HepG2 (cell line): ENCODE measurements around the gene NDUFS7. TPM values are rescaled to one million over a fixed set of nuclear protein-coding genes. Genes with fewer than 3 reads are reported as not detected.
A peak's percentile ranks its signal among the peaks of the same experiment; 100 is the strongest.

Experiments
- ATM ChIP-seq: fragments of 450-650 bp; IDR thresholded peaks from 2 replicates; pipeline ENCODE4 v1.7.1; 2017; ENCODE audit warnings: mild to moderate bottlenecking, borderline replicate concordance
- CTCF ChIP-seq: sonication (generic); formaldehyde crosslinking; IDR thresholded peaks from 2 replicates; pipeline ENCODE4 v1.5.0; 2020; ENCODE audit warnings: mild to moderate bottlenecking, missing genetic modification reagents, moderate library complexity
- FOXC1 ChIP-seq: sonication (generic); formaldehyde crosslinking; IDR thresholded peaks from 2 replicates; pipeline ENCODE4 v1.8.0; 2022; ENCODE audit warnings: mild to moderate bottlenecking, missing genetic modification reagents, borderline replicate concordance
- FOXO1 ChIP-seq: sonication (generic); formaldehyde crosslinking; IDR thresholded peaks from 2 replicates; pipeline ENCODE4 v1.4.0; 2020; ENCODE audit warnings: missing genetic modification reagents
- HOXA7 ChIP-seq: sonication (generic); formaldehyde crosslinking; IDR thresholded peaks from 2 replicates; pipeline ENCODE4 v1.8.1; 2022; ENCODE audit warnings: mild to moderate bottlenecking, missing genetic modification reagents, moderate library complexity
- JARID2 ChIP-seq: sonication (generic); formaldehyde crosslinking; IDR thresholded peaks from 2 replicates; pipeline ENCODE4 v1.8.1; 2023; ENCODE audit warnings: missing genetic modification reagents, inconsistent platforms; ENCODE audit not compliant: insufficient replicate concordance
- MTF2 ChIP-seq: sonication (generic); formaldehyde crosslinking; IDR thresholded peaks from 2 replicates; pipeline ENCODE4 v1.5.0; 2020; ENCODE audit warnings: missing genetic modification reagents, borderline replicate concordance
- MYPOP ChIP-seq: sonication (generic); formaldehyde crosslinking; IDR thresholded peaks from 2 replicates; pipeline ENCODE4 v1.8.1; 2023; ENCODE audit warnings: mild to moderate bottlenecking, moderate library complexity, missing genetic modification reagents
- TEAD3 ChIP-seq: optimal IDR thresholded peaks from 2 replicates; pipeline ENCODE3; 2016; ENCODE audit warnings: borderline replicate concordance
- ZBTB26 ChIP-seq: IDR thresholded peaks from 2 replicates; pipeline ENCODE4 v1.6.1; 2016; ENCODE audit warnings: missing compliant biosample characterization, missing genetic modification reagents, borderline replicate concordance
- ZBTB40 ChIP-seq, 2 experiments: fragments of 450-650 bp in 1 of 2; sonication (generic) in 1 of 2; formaldehyde crosslinking in 1 of 2; IDR thresholded peaks; 2 replicates each; pipeline versions ENCODE4 v1.6.1 to v1.8.0; 2016 to 2022; ENCODE audit warnings: antibody characterized with exemption in 1 of 2, mild to moderate bottlenecking in 1 of 2, missing genetic modification reagents in 1 of 2
- ZNF253 ChIP-seq: sonication (generic); formaldehyde crosslinking; IDR thresholded peaks from 2 replicates; pipeline ENCODE4 v1.8.0; 2022; ENCODE audit warnings: mild to moderate bottlenecking, missing genetic modification reagents, borderline replicate concordance
- ZNF501 ChIP-seq: sonication (generic); formaldehyde crosslinking; IDR thresholded peaks from 2 replicates; pipeline ENCODE4 v1.5.1; 2020; ENCODE audit warnings: mild to moderate bottlenecking, moderate library complexity, missing genetic modification reagents
- polyA plus RNA-seq, 8 experiments: library from polyadenylated mRNA; depleted of rRNA in 3 of 8; stranded (reverse) in 7 of 8; unstranded in 1 of 8; fragments of >200 nt; fragmentation: Illumina TruSeq in 4 of 8; extraction: Trizol in 4 of 8; gene quantifications; 2 replicates each; pipeline versions ENCODE4 v1.2.1 to v1.2.3, GENCODE V29; 2011 to 2016; ENCODE audit warnings: low read depth in 4 of 8, missing spikeins in 1 of 8, mixed read lengths in 1 of 8; ENCODE audit not compliant: insufficient read depth in 1 of 8
- total RNA-seq, 5 experiments: library from RNA; depleted of rRNA; stranded (reverse); fragments of >200 nt; fragmentation: Illumina TruSeq; extraction: Trizol; gene quantifications; 2 replicates each; pipeline ENCODE4 v1.2.3, GENCODE V29; 2016; ENCODE audit warnings: low read depth in 1 of 5

Gene NDUFS7
- total and polyA plus RNA-seq, 2 of the 13 experiments (the other 11 are each of a cell fraction or from before 2014, with no cell fraction given), result 34.3 to 66.9 TPM

DNA sequence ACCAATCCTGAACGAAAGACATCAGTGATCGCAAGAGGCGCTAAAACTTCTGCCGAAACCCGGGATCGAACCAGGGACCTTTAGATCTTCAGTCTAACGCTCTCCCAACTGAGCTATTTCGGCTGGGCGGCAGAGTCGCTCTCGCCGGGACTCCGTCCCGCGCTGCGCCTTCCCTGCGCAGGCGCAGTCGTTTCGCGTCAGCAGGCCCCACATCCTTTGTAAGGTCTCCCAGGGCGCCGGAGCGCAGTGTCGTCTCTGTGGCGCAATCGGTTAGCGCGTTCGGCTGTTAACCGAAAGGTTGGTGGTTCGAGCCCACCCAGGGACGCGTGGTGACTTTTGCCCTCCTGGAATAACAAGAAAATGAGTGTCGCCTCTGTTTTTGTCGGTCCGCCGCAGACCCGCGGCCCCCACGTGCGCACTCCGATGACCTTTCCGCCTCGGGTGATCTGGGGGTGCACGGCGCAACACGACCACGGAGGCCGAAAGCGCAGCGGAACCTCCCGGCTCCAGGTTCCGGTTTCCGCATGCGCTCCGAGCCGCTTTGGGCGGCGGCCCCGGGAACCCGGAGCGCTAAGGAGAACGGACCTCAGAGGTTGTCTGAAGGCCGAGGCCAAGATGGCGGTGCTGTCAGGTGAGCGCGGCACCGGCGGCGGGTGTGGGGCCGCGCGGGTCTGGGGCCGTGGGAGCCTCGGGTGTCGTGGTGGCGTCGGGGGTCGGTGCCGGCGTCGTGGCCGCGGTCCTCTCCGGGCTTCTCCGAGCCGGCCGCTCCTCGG lies at the start of gene NDUFS7 (continued):
- TF ChIP-seq ZBTB26 (CRISPR knock-in tag) (0 out of 2 replicates have a peak, but pooled peaks have one; percentile 62), TEAD3 (CRISPR knock-in tag) (peak; percentile 38), MYPOP (CRISPR knock-in tag) (peak; percentile 100), MTF2 (CRISPR knock-in tag) (peak; percentile 98), ATM (no peak), ZBTB40 (IDR thresholded peaks at IDR 0.05) (peak; percentile 75), ZBTB40 (CRISPR knock-in tag; IDR thresholded peaks at IDR 0.05) (peak; percentile 88), FOXC1 (CRISPR knock-in tag) (peak; percentile 95), JARID2 (CRISPR knock-in tag) (peak; percentile 82), CTCF (peak; percentile 48), FOXO1 (peak; percentile 55), ZNF501 (CRISPR knock-in tag) (peak; percentile 100), ZNF253 (CRISPR knock-in tag) (peak; percentile 93), HOXA7 (CRISPR knock-in tag) (0 out of 2 replicates have a peak, but pooled peaks have one; percentile 58)
